CD4-positive, CD25-positive, alpha-beta regulatory T cell (primary cell): Measurements from ENCODE around the gene GPER1. TPM values are rescaled to one million over a fixed set of nuclear protein-coding genes. Genes with fewer than 3 reads are reported as not detected.
A peak's percentile ranks its signal among the peaks of the same experiment; 100 is the strongest.

ENCODE experiments used
- ATAC-seq, 2 donors: fragments of 150-1000 bp; cut with Tn5 transposase; one replicate each; pipeline ENCODE4 v1.10.0; 2021; ENCODE audit warnings: low read depth in 2 of 2, moderate number of reproducible peaks in 2 of 2, moderate library complexity in 1 of 2
- DNase-seq, 3 donors: peaks; one replicate each; pipeline versions ENCODE4 v3.0.0 to v3.0.0-alpha.2; 2012 to 2022; ENCODE audit warnings: mixed read lengths in 1 of 3
- H3K27ac ChIP-seq: one replicate; pipeline ENCODE4 v1.7.0; 2013; ENCODE audit warnings: mild to moderate bottlenecking, low read length; ENCODE audit not compliant: insufficient read depth, poor library complexity, severe bottlenecking
- H3K27me3 ChIP-seq: one replicate; pipeline ENCODE4 v1.7.0; 2013; ENCODE audit warnings: low read length; ENCODE audit not compliant: control insufficient read depth, insufficient read depth
- H3K36me3 ChIP-seq: one replicate; pipeline ENCODE4 v1.7.0; 2013; ENCODE audit warnings: mild to moderate bottlenecking, low read length, moderate library complexity; ENCODE audit not compliant: control insufficient read depth, insufficient read depth
- H3K4me1 ChIP-seq: 2 replicates; pipeline ENCODE4 v1.7.0; 2013; ENCODE audit warnings: mild to moderate bottlenecking, low read length; ENCODE audit not compliant: insufficient read depth, control insufficient read depth, poor library complexity, severe bottlenecking
- H3K4me3 ChIP-seq: one replicate; pipeline ENCODE4 v1.7.0; 2013; ENCODE audit warnings: low read depth, mild to moderate bottlenecking, low read length, moderate library complexity
- H3K9me3 ChIP-seq, 2 experiments: 1 replicate in 1 of 2; 2 replicates in 1 of 2; pipeline ENCODE4 v1.7.0; 2013; ENCODE audit warnings: low read length in 2 of 2, mild to moderate bottlenecking in 1 of 2, moderate library complexity in 1 of 2; ENCODE audit not compliant: control insufficient read depth in 2 of 2
- H3K27ac Mint-ChIP-seq, 3 donors: one replicate each; pipeline ENCODE4 v1.8.0; 2020 to 2022; ENCODE audit warnings: mild to moderate bottlenecking in 3 of 3, mixed read lengths in 3 of 3, moderate library complexity in 2 of 3
- H3K27me3 Mint-ChIP-seq: one replicate; pipeline ENCODE4 v1.8.0; 2022; ENCODE audit warnings: mild to moderate bottlenecking, mixed read lengths
- H3K36me3 Mint-ChIP-seq: one replicate; pipeline ENCODE4 v1.8.0; 2020; ENCODE audit warnings: mixed read lengths
- H3K4me1 Mint-ChIP-seq, 4 donors: one replicate each; pipeline ENCODE4 v1.8.0; 2020 to 2022; ENCODE audit warnings: mixed read lengths in 4 of 4, mild to moderate bottlenecking in 1 of 4
- H3K4me3 Mint-ChIP-seq, 4 donors: one replicate each; pipeline ENCODE4 v1.8.0; 2020 to 2022; ENCODE audit warnings: mild to moderate bottlenecking in 4 of 4, mixed read lengths in 4 of 4, moderate library complexity in 3 of 4
- H3K9me3 Mint-ChIP-seq, 7 donors: one replicate each; pipeline ENCODE4 v1.8.0; 2020 to 2022; ENCODE audit warnings: mixed read lengths in 7 of 7, mild to moderate bottlenecking in 3 of 7, moderate library complexity in 2 of 7
- polyA plus RNA-seq, 4 donors: library from polyadenylated mRNA; unstranded; fragments of 300-500 nt; fragmentation: Illumina TruSeq; gene quantifications; one replicate each; pipeline ENCODE4 v1.2.3, GENCODE V29; 2021
- total RNA-seq: library from RNA; stranded (reverse); gene quantifications from one replicate; pipeline ENCODE4 v1.2.3, GENCODE V29; 2022

GPER1 gene
- total and polyA plus RNA-seq, 5 donors from 2014 or later = 0.10 TPM; not detected in 4

GRCh38 chr7:1060315-1061072 is 27.4 kb upstream of the GPER1 start:
- no peak overlapping the region for H3K4me3 ChIP-seq
- H3K27me3 ChIP-seq = no peaks in the 10 kb centered on the region
- peak overlapping the region in 1 of 4 donors; percentile 32 for H3K4me3 Mint-ChIP-seq
- H3K27ac ChIP-seq = no peak overlapping the region
- H3K9me3 ChIP-seq = no peaks in the 10 kb centered on the region
- H3K27ac Mint-ChIP-seq = no peak overlapping the region
- H3K27me3 Mint-ChIP-seq = peaks cover 6% of the 10 kb centered on the region
- H3K4me1 Mint-ChIP-seq = peaks cover 0 to 19% (median 7%) of the 10 kb centered on the region in 4 donors
- no peaks in the 10 kb centered on the region for H3K36me3 Mint-ChIP-seq
- no peaks in the 10 kb centered on the region for H3K36me3 ChIP-seq
- DNase-seq (no peak), ATAC-seq (no peak)
- no peaks in the 10 kb centered on the region for H3K9me3 Mint-ChIP-seq
- H3K4me1 ChIP-seq = peaks cover 16% of the 10 kb centered on the region

DNA sequence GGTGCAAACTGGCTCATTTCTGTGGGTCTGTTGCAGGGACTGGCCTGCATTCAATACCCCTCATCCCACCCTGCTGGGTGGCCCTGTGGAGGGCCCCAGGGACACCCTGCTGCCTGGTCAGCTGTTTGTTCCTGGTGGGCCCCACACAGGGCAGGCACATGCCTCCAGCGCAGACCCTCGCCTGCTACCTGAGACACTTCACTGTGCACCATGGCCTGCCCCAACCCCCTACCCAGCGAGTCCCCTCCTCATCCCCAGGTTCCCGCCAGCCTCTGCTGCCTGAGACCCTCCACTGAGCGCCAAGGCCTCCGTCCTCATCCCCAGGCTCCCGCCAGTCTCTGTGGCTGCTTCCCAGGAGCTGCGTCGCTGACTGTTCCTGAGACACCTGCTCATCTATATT is 26.7 kb upstream of the GPER1 start:
- peaks cover 18% of the 10 kb centered on the region for H3K4me1 ChIP-seq
- peak overlapping the region in 1 of 4 donors; percentile 15 for H3K4me3 Mint-ChIP-seq
- peaks cover 8% of the 10 kb centered on the region for H3K27me3 Mint-ChIP-seq
- no peaks in the 10 kb centered on the region for H3K9me3 Mint-ChIP-seq
- DNase-seq (no peak), ATAC-seq (no peak)
- H3K36me3 Mint-ChIP-seq = no peaks in the 10 kb centered on the region
- no peaks in the 10 kb centered on the region for H3K36me3 ChIP-seq
- no peak overlapping the region for H3K27ac Mint-ChIP-seq
- H3K27me3 ChIP-seq = no peaks in the 10 kb centered on the region
- H3K27ac ChIP-seq = no peak overlapping the region
- no peaks in the 10 kb centered on the region for H3K9me3 ChIP-seq
- peaks cover 0 to 18% (median 7%) of the 10 kb centered on the region in 4 donors for H3K4me1 Mint-ChIP-seq
- no peak overlapping the region for H3K4me3 ChIP-seq

- H3K4me3 Mint-ChIP-seq = no peak overlapping the region
- DNase-seq = no peak
- no peak overlapping the region for H3K27ac ChIP-seq
Observed at GRCh38 chr7:1062296-1063294, 25.3 kb upstream of the GPER1 start.

GRCh38 chr7:1063361-1063760 is 24.6 kb upstream of the GPER1 start:
- Histone ChIP-seq H3K36me3 (no peaks in the 10 kb centered on the region), H3K27me3 (no peaks in the 10 kb centered on the region), H3K9me3 (no peaks in the 10 kb centered on the region), H3K4me1 (peaks cover 15% of the 10 kb centered on the region), H3K27ac (no peak overlapping the region), H3K4me3 (no peak overlapping the region)
- peaks cover 0 to 18% (median 7%) of the 10 kb centered on the region in 4 donors for H3K4me1 Mint-ChIP-seq
- no peaks in the 10 kb centered on the region for H3K9me3 Mint-ChIP-seq
- no peak for DNase-seq
- H3K27me3 Mint-ChIP-seq = peaks cover 8% of the 10 kb centered on the region
- no peak for ATAC-seq
- H3K36me3 Mint-ChIP-seq = no peaks in the 10 kb centered on the region
- H3K4me3 Mint-ChIP-seq = no peak overlapping the region
- no peak overlapping the region for H3K27ac Mint-ChIP-seq

More at GRCh38 chr7:1062296-1063294, 25.3 kb upstream of the GPER1 start:
- no peaks in the 10 kb centered on the region for H3K27me3 ChIP-seq
- Mint-ChIP-seq H3K27ac (no peak overlapping the region), H3K36me3 (no peaks in the 10 kb centered on the region), H3K4me1 (peaks cover 0 to 18% (median 7%) of the 10 kb centered on the region in 4 donors), H3K27me3 (peaks cover 8% of the 10 kb centered on the region), H3K9me3 (no peaks in the 10 kb centered on the region)
- peak in 1 of 2 donors; percentile 4 for ATAC-seq
- H3K9me3 ChIP-seq = no peaks in the 10 kb centered on the region
- peaks cover 15% of the 10 kb centered on the region for H3K4me1 ChIP-seq
- no peaks in the 10 kb centered on the region for H3K36me3 ChIP-seq
- H3K4me3 ChIP-seq = no peak overlapping the region

DNA sequence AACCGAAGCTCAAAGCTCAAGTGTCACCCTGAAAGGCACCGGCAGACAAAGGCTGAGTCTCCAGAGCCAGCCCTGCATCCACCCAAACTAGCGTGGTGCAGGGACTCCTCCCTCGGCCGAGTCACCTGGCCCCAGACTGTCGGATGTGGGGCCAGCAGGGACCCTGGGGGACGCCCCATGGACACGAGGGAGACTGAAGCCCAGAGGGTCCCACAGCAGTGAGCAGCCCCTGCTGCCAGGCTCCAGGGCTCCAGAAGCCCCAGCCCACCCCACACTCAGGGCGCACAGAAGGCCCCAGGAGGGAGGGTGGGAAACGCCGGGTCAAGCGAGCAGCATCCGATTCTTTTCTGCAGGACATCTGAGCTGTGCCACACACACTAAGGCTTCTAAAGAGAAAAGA is 23.3 kb upstream of the GPER1 start:
- Mint-ChIP-seq H3K9me3 (no peaks in the 10 kb centered on the region), H3K4me3 (no peak overlapping the region), H3K4me1 (peaks cover 0 to 12% (median 5%) of the 10 kb centered on the region in 4 donors), H3K27me3 (peaks cover 8% of the 10 kb centered on the region), H3K36me3 (no peaks in the 10 kb centered on the region), H3K27ac (no peak overlapping the region)
- no peaks in the 10 kb centered on the region for H3K27me3 ChIP-seq
- H3K27ac ChIP-seq = no peak overlapping the region
- no peak for ATAC-seq
- DNase-seq = no peak
- no peaks in the 10 kb centered on the region for H3K9me3 ChIP-seq
- no peaks in the 10 kb centered on the region for H3K36me3 ChIP-seq
- H3K4me3 ChIP-seq = no peak overlapping the region
- peaks cover 12% of the 10 kb centered on the region for H3K4me1 ChIP-seq

- Histone ChIP-seq H3K27me3 (no peaks in the 10 kb centered on the region), H3K9me3 (no peaks in the 10 kb centered on the region), H3K4me3 (no peak overlapping the region), H3K4me1 (peaks cover 12% of the 10 kb centered on the region), H3K27ac (no peak overlapping the region), H3K36me3 (no peaks in the 10 kb centered on the region)
- DNase-seq (no peak), ATAC-seq (peak in 1 of 2 donors; percentile 5)
- H3K4me3 Mint-ChIP-seq = peak overlapping the region in 3 of 4 donors; percentile 44 to 67 (median 52)
- peaks cover 8% of the 10 kb centered on the region for H3K27me3 Mint-ChIP-seq
- no peaks in the 10 kb centered on the region for H3K9me3 Mint-ChIP-seq
- no peaks in the 10 kb centered on the region for H3K36me3 Mint-ChIP-seq
- no peak overlapping the region for H3K27ac Mint-ChIP-seq
- peaks cover 0 to 12% (median 5%) of the 10 kb centered on the region in 4 donors for H3K4me1 Mint-ChIP-seq
Observed at GRCh38 chr7:1065263-1065584, 22.7 kb upstream of the GPER1 start.

DNA sequence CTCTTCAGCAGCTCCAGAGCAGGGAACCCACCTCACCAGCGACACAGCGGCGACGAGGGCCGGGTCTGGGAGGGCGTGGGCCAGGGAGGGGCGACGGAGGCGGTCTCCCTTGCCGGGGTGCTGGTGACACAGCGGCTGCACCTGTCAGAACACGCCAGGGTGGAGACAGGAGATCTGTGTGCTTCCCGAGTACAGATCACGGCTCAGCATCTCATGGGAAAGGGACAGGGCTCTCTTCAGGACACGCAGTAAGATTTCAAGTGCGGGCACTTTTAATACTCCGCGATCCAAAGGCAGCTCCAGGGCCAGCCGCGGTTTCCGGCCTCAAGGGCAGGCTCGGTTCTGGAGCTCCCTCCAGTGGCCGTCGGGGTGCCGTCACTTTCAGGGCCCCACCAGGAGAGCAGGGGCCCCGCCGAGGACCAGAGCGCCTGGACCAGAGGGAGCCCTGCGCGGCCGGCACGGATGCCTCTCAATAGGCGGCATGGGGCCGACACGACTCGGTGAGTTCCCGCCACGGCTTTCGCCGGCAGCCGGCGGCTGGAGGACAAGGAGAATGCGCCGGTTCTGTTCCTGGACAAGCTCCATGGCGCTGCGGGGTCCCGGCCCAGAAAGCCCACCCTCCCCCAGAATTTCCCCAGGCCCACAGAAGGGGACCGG is 22.2 kb upstream of the GPER1 start:
- H3K36me3 ChIP-seq = no peaks in the 10 kb centered on the region
- H3K4me3 ChIP-seq = peak overlapping the region; percentile 55
- H3K27ac Mint-ChIP-seq = no peak overlapping the region
- H3K27me3 Mint-ChIP-seq = peaks cover 8% of the 10 kb centered on the region
- no peaks in the 10 kb centered on the region for H3K36me3 Mint-ChIP-seq
- peak; percentile 90 to 93 for ATAC-seq
- H3K27ac ChIP-seq = no peak overlapping the region
- peaks cover 0 to 12% (median 5%) of the 10 kb centered on the region in 4 donors for H3K4me1 Mint-ChIP-seq
- peaks cover 12% of the 10 kb centered on the region for H3K4me1 ChIP-seq
- peak; percentile 72 to 85 (median 83) for DNase-seq
- H3K27me3 ChIP-seq = no peaks in the 10 kb centered on the region
- peak overlapping the region in 3 of 4 donors; percentile 52 to 72 (median 67) for H3K4me3 Mint-ChIP-seq
- peaks cover 0 to 2% (median 0%) of the 10 kb centered on the region in 7 donors for H3K9me3 Mint-ChIP-seq
- no peaks in the 10 kb centered on the region for H3K9me3 ChIP-seq
